ENCODE measurements around the gene CELF4.

Gene CELF4

GRCh38 chr18:37521510-37522465, 43.8 kb downstream of the CELF4 start:
- no peak for FAIRE-seq

GRCh38 chr18:37520508-37520907, 45.1 kb downstream of the CELF4 start:
- no peak for FAIRE-seq

GRCh38 chr18:37519510-37520135, 46.0 kb downstream of the CELF4 start:
- FAIRE-seq: no peak

- FAIRE-seq: no peak
Observed at GRCh38 chr18:37516361-37516853, 49.2 kb downstream of the CELF4 start.

- no peak for FAIRE-seq
Observed at GRCh38 chr18:37514953-37515352, 50.6 kb downstream of the CELF4 start.

GRCh38 chr18:37512400-37512799, 53.2 kb downstream of the CELF4 start:
- no peak for FAIRE-seq

- FAIRE-seq: no peak
Observed at GRCh38 chr18:37511721-37512298, 53.8 kb downstream of the CELF4 start.

GRCh38 chr18:37509600-37509999, 56.0 kb downstream of the CELF4 start:
- FAIRE-seq: no peak

GRCh38 chr18:37508207-37508606, 57.4 kb downstream of the CELF4 start:
- FAIRE-seq: no peak

- no peak for FAIRE-seq
Observed at GRCh38 chr18:37507239-37507638, 58.4 kb downstream of the CELF4 start.

- no peak for FAIRE-seq
Observed at GRCh38 chr18:37506001-37506400, 59.6 kb downstream of the CELF4 start.

GRCh38 chr18:37505321-37505720, 60.3 kb downstream of the CELF4 start:
- no peak for FAIRE-seq

- FAIRE-seq: no peak
Observed at GRCh38 chr18:37502601-37503000, 63.0 kb downstream of the CELF4 start.

GRCh38 chr18:37502036-37502435, 63.6 kb downstream of the CELF4 start:
- no peak for FAIRE-seq

GRCh38 chr18:37501136-37501535, 64.5 kb downstream of the CELF4 start:
- FAIRE-seq: no peak

- FAIRE-seq: no peak
Observed at GRCh38 chr18:37499913-37500312, 65.7 kb downstream of the CELF4 start.

- FAIRE-seq: no peak
Observed at GRCh38 chr18:37499044-37499443, 66.6 kb downstream of the CELF4 start.

- no peak for FAIRE-seq
Observed at GRCh38 chr18:37497853-37498518, 67.6 kb downstream of the CELF4 start.

GRCh38 chr18:37496568-37496967, 69.0 kb downstream of the CELF4 start:
- FAIRE-seq: no peak

- no peak for FAIRE-seq
Observed at GRCh38 chr18:37495354-37495753, 70.2 kb downstream of the CELF4 start.

GRCh38 chr18:37494406-37494805, 71.2 kb downstream of the CELF4 start:
- FAIRE-seq: no peak

GRCh38 chr18:37493352-37493935, 72.2 kb downstream of the CELF4 start:
- FAIRE-seq: no peak

GRCh38 chr18:37492952-37493351, 72.6 kb downstream of the CELF4 start:
- FAIRE-seq: no peak

Data from A204.1 (cell line).